Measurements from ENCODE around the gene PKD1L1.

DNA sequence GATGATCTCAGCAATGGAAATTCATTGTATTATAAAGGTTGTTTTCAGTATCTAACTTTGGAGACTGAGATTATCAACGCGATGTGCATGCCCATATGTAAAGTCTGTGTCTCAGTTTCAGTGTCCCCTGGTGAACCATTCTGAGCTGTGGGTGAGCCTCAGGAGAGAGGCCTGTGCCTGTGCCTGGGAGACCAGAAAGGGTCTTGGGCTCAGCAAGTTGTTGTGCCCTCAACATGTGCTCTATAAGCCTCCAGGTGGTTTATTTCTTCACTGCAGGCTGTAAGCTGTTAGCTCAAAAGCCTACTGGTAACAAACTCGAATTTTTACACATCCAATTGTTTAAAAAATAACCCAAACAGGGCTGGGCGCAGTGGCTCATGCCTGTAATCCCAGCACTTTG, 151.9 kb downstream of the PKD1L1 start:
- TF ChIP-seq, protein P1, sequence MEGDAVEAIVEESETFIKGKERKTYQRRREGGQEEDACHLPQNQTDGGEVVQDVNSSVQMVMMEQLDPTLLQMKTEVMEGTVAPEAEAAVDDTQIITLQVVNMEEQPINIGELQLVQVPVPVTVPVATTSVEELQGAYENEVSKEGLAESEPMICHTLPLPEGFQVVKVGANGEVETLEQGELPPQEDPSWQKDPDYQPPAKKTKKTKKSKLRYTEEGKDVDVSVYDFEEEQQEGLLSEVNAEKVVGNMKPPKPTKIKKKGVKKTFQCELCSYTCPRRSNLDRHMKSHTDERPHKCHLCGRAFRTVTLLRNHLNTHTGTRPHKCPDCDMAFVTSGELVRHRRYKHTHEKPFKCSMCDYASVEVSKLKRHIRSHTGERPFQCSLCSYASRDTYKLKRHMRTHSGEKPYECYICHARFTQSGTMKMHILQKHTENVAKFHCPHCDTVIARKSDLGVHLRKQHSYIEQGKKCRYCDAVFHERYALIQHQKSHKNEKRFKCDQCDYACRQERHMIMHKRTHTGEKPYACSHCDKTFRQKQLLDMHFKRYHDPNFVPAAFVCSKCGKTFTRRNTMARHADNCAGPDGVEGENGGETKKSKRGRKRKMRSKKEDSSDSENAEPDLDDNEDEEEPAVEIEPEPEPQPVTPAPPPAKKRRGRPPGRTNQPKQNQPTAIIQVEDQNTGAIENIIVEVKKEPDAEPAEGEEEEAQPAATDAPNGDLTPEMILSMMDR (IDR thresholded peaks at IDR 0.05), result no peak
- no peak for TF ChIP-seq EZH2 (IDR thresholded peaks at IDR 0.05; ENCODE audit: borderline replicate concordance, insufficient read depth, low read depth, low read length, poor library complexity, severe bottlenecking)

All from B cell (primary cell).